Spinal cord (tissue), 10 donors: Measurements from ENCODE around the gene STAB1. TPM values are rescaled to one million over a fixed set of nuclear protein-coding genes. Genes with fewer than 3 reads are reported as not detected.

ENCODE experiments used
- DNase-seq, 6 donors: peaks; one replicate each; pipeline versions ENCODE4 v3.0.0 to v3.0.0-alpha.2; 2013 to 2015; ENCODE audit warnings: low spot score in 6 of 6, low read depth in 4 of 6
- H3K27ac ChIP-seq: one replicate; pipeline ENCODE4 v1.5.1; 2013; ENCODE audit warnings: low read depth, low read length, control low read depth
- H3K27me3 ChIP-seq: one replicate; pipeline ENCODE4 v1.6.1; 2013; ENCODE audit warnings: low read length; ENCODE audit not compliant: control insufficient read depth, insufficient read depth
- H3K36me3 ChIP-seq: one replicate; pipeline ENCODE4 v1.6.1; 2013; ENCODE audit warnings: low read length; ENCODE audit not compliant: control insufficient read depth, insufficient read depth
- H3K4me1 ChIP-seq: one replicate; pipeline ENCODE4 v1.6.1; 2013; ENCODE audit warnings: low read length; ENCODE audit not compliant: control insufficient read depth, insufficient read depth
- H3K4me3 ChIP-seq: one replicate; pipeline ENCODE4 v1.5.1; 2013; ENCODE audit warnings: low read depth, low read length, control low read depth
- H3K9me3 ChIP-seq: one replicate; pipeline ENCODE4 v1.6.1; 2013; ENCODE audit warnings: low read length; ENCODE audit not compliant: control insufficient read depth, insufficient read depth
- WGBS: methylation state at CpG from one replicate; pipeline ENCODE4 v1.1.5; 2013; ENCODE audit warnings: missing lambda C conversion rate; ENCODE audit not compliant: insufficient coverage; 5-methylcytosine and 5-hydroxymethylcytosine counted together
- polyA plus RNA-seq, 2 donors: library from polyadenylated mRNA; unstranded; fragments of 120-200 nt; gene quantifications; one replicate each; pipeline ENCODE4 v1.2.1, GENCODE V29; 2013; ENCODE audit not compliant: insufficient read length in 2 of 2
- total RNA-seq, 2 donors: library from RNA; depleted of rRNA in 1 of 2; stranded (reverse); fragments of 120-200 nt in 1 of 2; fragments of >200 nt in 1 of 2; gene quantifications; one replicate each; pipeline versions ENCODE4 v1.2.3 to v1.2.4, GENCODE V29; 2013 to 2014
- donor health status: healthy.

Gene STAB1
- total and polyA plus RNA-seq, 4 donors = 34.5 to 79.7 (median 38.3) TPM

GRCh38 chr3:52528586-52529375 lies 33.6 kb downstream of the STAB1 start:
- 89% methylated on average over 23 of the region's 25 CpGs for WGBS
- Histone ChIP-seq H3K4me3 (no peak overlapping the region), H3K27ac (no peak overlapping the region), H3K27me3 (no peaks in the 10 kb centered on the region), H3K9me3 (no peaks in the 10 kb centered on the region), H3K36me3 (peaks cover 69% of the 10 kb centered on the region), H3K4me1 (peaks cover 42% of the 10 kb centered on the region)
- no peak for DNase-seq

- Histone ChIP-seq H3K4me3 (no peak overlapping the region), H3K27me3 (no peaks in the 10 kb centered on the region), H3K36me3 (peaks cover 65% of the 10 kb centered on the region), H3K4me1 (peaks cover 45% of the 10 kb centered on the region), H3K9me3 (no peaks in the 10 kb centered on the region), H3K27ac (no peak overlapping the region)
- peak in 2 of 6 donors; percentile 8 to 54 for DNase-seq
- 74% methylated on average over 12 of the region's 12 CpGs for WGBS
These were observed 34.5 kb downstream of the STAB1 start for GRCh38 chr3:52529376-52530333.

DNA sequence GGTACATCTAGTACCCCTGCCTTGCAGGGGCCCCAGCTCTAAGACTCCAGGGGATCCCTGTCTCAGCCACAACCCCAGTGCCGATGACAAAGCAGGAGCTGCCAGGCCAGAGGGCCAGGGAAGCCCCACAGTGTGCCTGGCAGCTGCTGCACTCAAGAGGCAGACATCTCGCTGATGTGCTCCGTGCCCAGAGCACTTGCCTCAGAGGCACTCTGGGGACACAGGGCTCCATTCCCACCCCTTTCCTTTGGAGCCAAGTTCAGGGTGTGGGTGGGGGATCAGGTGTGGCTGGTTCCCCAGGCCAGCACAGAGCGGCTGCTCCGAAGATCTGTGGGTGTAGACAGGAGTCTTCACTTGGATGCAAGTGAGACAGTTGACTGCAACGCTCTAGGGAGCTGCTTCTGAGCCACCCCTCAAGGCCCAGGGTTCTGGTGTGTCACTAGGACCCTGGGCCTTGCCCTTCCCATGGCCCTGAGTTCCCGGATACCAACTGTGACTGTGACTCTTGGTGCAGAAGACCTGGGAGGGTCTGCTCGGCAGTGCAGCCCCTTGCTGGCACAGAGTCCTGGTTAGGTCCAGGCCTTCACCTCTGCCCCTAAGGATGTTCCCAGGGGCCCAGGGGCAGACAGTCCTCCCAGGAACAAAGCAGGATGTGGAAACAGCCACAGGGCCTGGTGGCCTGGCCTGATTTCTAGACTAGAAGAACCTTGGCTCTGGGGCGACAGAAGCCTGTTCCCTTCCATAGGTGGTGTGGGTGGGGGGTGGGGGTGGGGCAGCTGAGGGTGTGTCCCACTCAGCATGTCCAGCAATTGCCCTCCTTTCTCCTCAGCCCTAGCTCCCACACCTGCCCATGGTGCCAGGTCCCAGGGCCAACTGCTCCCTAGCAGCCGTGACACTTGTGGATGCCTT lies 36.0 kb downstream of the STAB1 start:
- Histone ChIP-seq H3K4me3 (no peak overlapping the region), H3K27ac (no peak overlapping the region), H3K36me3 (peaks cover 52% of the 10 kb centered on the region), H3K27me3 (no peaks in the 10 kb centered on the region), H3K4me1 (peaks cover 45% of the 10 kb centered on the region), H3K9me3 (no peaks in the 10 kb centered on the region)
- 70% methylated on average over 9 of the region's 10 CpGs for WGBS
- no peak for DNase-seq

GRCh38 chr3:52531860-52532516 lies 36.9 kb downstream of the STAB1 start:
- no peak overlapping the region for H3K27ac ChIP-seq
- H3K9me3 ChIP-seq = no peaks in the 10 kb centered on the region
- 67% methylated on average over 12 of the region's 14 CpGs for WGBS
- no peaks in the 10 kb centered on the region for H3K27me3 ChIP-seq
- peaks cover 45% of the 10 kb centered on the region for H3K4me1 ChIP-seq
- H3K36me3 ChIP-seq = peaks cover 44% of the 10 kb centered on the region
- H3K4me3 ChIP-seq = peak overlapping the region; percentile 69
- no peak for DNase-seq

- Histone ChIP-seq H3K9me3 (no peaks in the 10 kb centered on the region), H3K27ac (peak overlapping the region; percentile 52), H3K4me1 (peaks cover 50% of the 10 kb centered on the region), H3K36me3 (peaks cover 39% of the 10 kb centered on the region), H3K27me3 (no peaks in the 10 kb centered on the region), H3K4me3 (peak overlapping the region; percentile 69)
- 14% methylated on average over 5 of the region's 5 CpGs for WGBS
- DNase-seq = peak in 2 of 6 donors; percentile 35 to 38
These were observed 37.3 kb downstream of the STAB1 start for GRCh38 chr3:52532517-52532837.

- DNase-seq = peak in 2 of 6 donors; percentile 51 to 65
- H3K4me1 ChIP-seq = peaks cover 55% of the 10 kb centered on the region
These were observed 37.9 kb downstream of the STAB1 start for GRCh38 chr3:52532838-52533622.

GRCh38 chr3:52533623-52534280 lies 38.6 kb downstream of the STAB1 start, which contains the start of gene NT5DC2:
Gene NT5DC2 (minus strand): TSS chr3:52533857. CDS start chr3:52533737, 120 bp downstream.
- peak within 1 kb of the TSS; percentile 82 for H3K27ac ChIP-seq

More at GRCh38 chr3:52532838-52533622, 37.9 kb downstream of the STAB1 start:
- WGBS = under 1% methylated on average over 78 of the region's 78 CpGs
- no peaks in the 10 kb centered on the region for H3K27me3 ChIP-seq
- H3K9me3 ChIP-seq = no peaks in the 10 kb centered on the region
- peak overlapping the region; percentile 69 for H3K4me3 ChIP-seq
- peaks cover 34% of the 10 kb centered on the region for H3K36me3 ChIP-seq
- peak overlapping the region; percentile 52 for H3K27ac ChIP-seq

More at GRCh38 chr3:52533623-52534280, 38.6 kb downstream of the STAB1 start, which contains the start of gene NT5DC2:
- DNase-seq = peak in 5 of 6 donors; percentile 55 to 92 (median 73)
- H3K27me3 ChIP-seq = no peaks in the 10 kb centered on the region
- H3K4me1 ChIP-seq = peaks cover 62% of the 10 kb centered on the region
- under 1% methylated on average over 91 of the region's 91 CpGs for WGBS
- H3K9me3 ChIP-seq = no peaks in the 10 kb centered on the region
- peak within 1 kb of the TSS; percentile 69 for H3K4me3 ChIP-seq
- H3K36me3 ChIP-seq = peaks cover 26% of the 10 kb centered on the region
